Activated T-cell treated with anti-CD3 and anti-CD28 coated beads, Interleukin-2, amount 50 U/mL, for 24 hours (primary cell): ENCODE results near the gene MAP3K20.
"Not testable (repeated sequence)": the region's sequence is repeated elsewhere in the genome, so short reads cannot be mapped to it uniquely, and the experiment has no call there.

Experiments used
- DNase-seq: peaks from one replicate; pipeline ENCODE4 v3.0.0-alpha.2; 2020
- H3K27ac Mint-ChIP-seq: 2 replicates; pipeline ENCODE4 v1.8.0; 2020; ENCODE audit warnings: mild to moderate bottlenecking, mixed read lengths
- H3K27me3 Mint-ChIP-seq: 2 replicates; pipeline ENCODE4 v1.8.0; 2020; ENCODE audit warnings: mixed read lengths
- H3K36me3 Mint-ChIP-seq: 2 replicates; pipeline ENCODE4 v1.8.0; 2020; ENCODE audit warnings: low read depth, mixed read lengths
- H3K4me1 Mint-ChIP-seq: 2 replicates; pipeline ENCODE4 v1.8.0; 2020; ENCODE audit warnings: low read depth, mixed read lengths
- H3K4me3 Mint-ChIP-seq: 2 replicates; pipeline ENCODE4 v1.8.0; 2020; ENCODE audit warnings: mild to moderate bottlenecking, moderate library complexity, mixed read lengths
- H3K9me3 Mint-ChIP-seq: 2 replicates; pipeline ENCODE4 v1.8.0; 2020; ENCODE audit warnings: mixed read lengths

The MAP3K20 gene

DNA sequence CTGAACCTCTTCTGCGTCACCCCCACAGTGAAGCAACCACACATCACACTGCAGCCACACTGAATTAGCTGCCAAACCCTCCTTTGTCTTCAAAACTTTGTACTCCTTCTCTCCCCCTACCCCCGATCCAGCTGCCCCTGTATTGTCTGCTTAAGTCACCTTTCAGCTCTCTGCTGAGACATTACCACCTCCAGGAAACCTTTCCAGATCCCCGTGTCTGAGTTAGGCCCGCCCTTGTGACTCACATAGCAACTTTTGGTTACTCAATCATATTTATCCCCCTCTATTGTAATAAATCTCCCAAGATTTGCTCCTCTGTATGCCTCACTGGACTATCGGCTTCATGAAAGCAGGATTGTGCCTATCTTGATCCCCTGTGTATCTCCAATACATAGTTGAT is 196.2 kb downstream of the MAP3K20 start:
- DNase-seq = no peak
- no peak overlapping the region for H3K4me3 Mint-ChIP-seq
- no peaks in the 10 kb centered on the region for H3K9me3 Mint-ChIP-seq
- no peak overlapping the region for H3K27ac Mint-ChIP-seq
- H3K27me3 Mint-ChIP-seq = peaks cover 15% of the 10 kb centered on the region
- no peaks in the 10 kb centered on the region for H3K4me1 Mint-ChIP-seq
- H3K36me3 Mint-ChIP-seq = no peaks in the 10 kb centered on the region

GRCh38 chr2:173272849-173273248 is 197.2 kb downstream of the MAP3K20 start:
- peaks cover 19% of the 10 kb centered on the region for H3K27me3 Mint-ChIP-seq
- no peak for DNase-seq
- no peak overlapping the region for H3K27ac Mint-ChIP-seq
- no peaks in the 10 kb centered on the region for H3K4me1 Mint-ChIP-seq
- H3K4me3 Mint-ChIP-seq = no peak overlapping the region
- no peaks in the 10 kb centered on the region for H3K36me3 Mint-ChIP-seq
- no peaks in the 10 kb centered on the region for H3K9me3 Mint-ChIP-seq

DNA sequence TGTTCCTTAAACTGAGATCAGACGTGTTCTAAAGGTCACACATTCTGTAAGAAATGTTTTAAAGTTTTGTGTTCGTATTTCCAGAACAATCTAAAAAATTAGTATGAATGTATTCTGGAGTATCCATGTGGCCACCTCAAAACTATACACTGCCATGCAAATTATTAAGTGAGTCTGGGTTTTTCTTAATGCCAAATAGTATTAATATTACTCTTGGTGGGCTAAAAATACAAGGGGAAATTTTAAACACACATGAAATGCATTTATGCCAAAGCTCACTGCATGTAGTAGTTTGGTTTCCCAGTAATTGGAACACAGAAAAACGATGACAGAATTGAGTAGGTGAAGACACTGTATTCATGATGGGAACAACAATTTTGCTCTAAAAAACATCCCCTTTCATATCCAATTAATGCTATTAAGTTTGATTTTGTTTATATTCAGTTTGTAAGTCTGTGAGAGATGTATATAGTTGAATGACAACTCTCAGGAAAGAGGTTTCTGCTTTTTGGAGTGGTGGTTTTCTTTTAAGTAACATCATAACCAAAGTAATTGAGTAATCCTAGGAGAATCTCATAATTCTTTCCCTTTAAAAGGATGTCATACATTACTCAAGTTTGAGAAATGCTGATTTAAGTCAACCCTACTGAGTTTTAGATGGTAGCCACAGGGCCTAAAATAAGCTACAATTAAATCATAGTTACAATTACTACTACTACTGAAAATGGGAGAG is 203.3 kb downstream of the MAP3K20 start:
- Mint-ChIP-seq H3K4me3 (no peak overlapping the region), H3K27ac (peak overlapping the region; percentile 12), H3K27me3 (peaks cover 11% of the 10 kb centered on the region), H3K36me3 (no peaks in the 10 kb centered on the region), H3K9me3 (no peaks in the 10 kb centered on the region), H3K4me1 (peaks cover 16% of the 10 kb centered on the region)
- no peak for DNase-seq

DNA sequence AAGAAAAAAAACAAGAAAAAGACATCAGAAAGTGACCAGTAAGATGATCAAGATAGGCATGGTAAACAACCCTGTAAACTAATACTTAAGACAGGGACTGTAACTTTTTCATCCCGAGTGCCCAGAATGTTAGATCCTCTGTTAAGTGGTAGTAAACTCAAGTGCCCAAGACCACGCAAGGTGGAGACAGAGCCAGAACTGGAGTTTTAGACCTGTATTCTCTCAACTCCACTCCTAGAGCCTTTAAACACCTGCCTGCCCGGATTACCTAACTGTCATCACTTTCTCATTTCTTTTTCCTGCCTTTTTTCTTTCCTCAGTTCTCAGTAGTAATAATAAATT is 203.9 kb downstream of the MAP3K20 start:
- no peak for DNase-seq
- peaks cover 11% of the 10 kb centered on the region for H3K27me3 Mint-ChIP-seq
- no peaks in the 10 kb centered on the region for H3K9me3 Mint-ChIP-seq
- H3K27ac Mint-ChIP-seq = peak overlapping the region; percentile 12
- no peaks in the 10 kb centered on the region for H3K36me3 Mint-ChIP-seq
- no peak overlapping the region for H3K4me3 Mint-ChIP-seq
- H3K4me1 Mint-ChIP-seq = peaks cover 16% of the 10 kb centered on the region

DNA sequence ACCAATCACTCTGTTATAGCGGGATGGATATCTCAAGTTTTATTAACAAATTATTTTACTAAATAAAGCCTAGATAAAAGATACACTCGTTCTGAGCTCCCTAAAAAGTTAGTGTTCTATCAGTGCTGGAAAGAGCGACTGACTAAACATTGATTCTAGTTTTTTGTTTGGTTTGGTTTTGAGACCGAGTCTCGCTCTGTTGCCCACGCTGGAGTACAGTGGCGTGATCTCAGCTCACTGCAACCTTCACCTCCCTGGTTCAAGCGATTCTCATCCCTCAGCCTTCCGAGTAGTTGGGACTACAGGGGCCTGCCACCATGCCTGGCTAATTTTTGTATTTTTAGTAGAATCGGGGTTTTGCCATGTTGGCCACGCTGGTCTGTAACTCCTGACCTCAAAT is 205.2 kb downstream of the MAP3K20 start:
- no peak overlapping the region for H3K4me3 Mint-ChIP-seq
- no peaks in the 10 kb centered on the region for H3K36me3 Mint-ChIP-seq

GRCh38 chr2:173281898-173282297 is 206.3 kb downstream of the MAP3K20 start:
- H3K36me3 Mint-ChIP-seq, DNase-seq, H3K9me3 Mint-ChIP-seq, H3K4me3 Mint-ChIP-seq, H3K27ac Mint-ChIP-seq: not testable (repeated sequence)
- peaks cover 28% of the 10 kb centered on the region for H3K4me1 Mint-ChIP-seq
- peaks cover 11% of the 10 kb centered on the region for H3K27me3 Mint-ChIP-seq

More for the DNA sequence above, 205.2 kb downstream of the MAP3K20 start:
- Mint-ChIP-seq H3K4me1 (peaks cover 19% of the 10 kb centered on the region), H3K27me3 (peaks cover 11% of the 10 kb centered on the region), H3K27ac (no peak overlapping the region), H3K9me3 (no peaks in the 10 kb centered on the region)
- no peak for DNase-seq

GRCh38 chr2:173282795-173283545 is 207.3 kb downstream of the MAP3K20 start:
- Mint-ChIP-seq H3K27me3 (peaks cover 5% of the 10 kb centered on the region), H3K4me3 (no peak overlapping the region), H3K36me3 (no peaks in the 10 kb centered on the region), H3K27ac (no peak overlapping the region), H3K4me1 (peaks cover 29% of the 10 kb centered on the region), H3K9me3 (no peaks in the 10 kb centered on the region)
- DNase-seq = no peak

DNA sequence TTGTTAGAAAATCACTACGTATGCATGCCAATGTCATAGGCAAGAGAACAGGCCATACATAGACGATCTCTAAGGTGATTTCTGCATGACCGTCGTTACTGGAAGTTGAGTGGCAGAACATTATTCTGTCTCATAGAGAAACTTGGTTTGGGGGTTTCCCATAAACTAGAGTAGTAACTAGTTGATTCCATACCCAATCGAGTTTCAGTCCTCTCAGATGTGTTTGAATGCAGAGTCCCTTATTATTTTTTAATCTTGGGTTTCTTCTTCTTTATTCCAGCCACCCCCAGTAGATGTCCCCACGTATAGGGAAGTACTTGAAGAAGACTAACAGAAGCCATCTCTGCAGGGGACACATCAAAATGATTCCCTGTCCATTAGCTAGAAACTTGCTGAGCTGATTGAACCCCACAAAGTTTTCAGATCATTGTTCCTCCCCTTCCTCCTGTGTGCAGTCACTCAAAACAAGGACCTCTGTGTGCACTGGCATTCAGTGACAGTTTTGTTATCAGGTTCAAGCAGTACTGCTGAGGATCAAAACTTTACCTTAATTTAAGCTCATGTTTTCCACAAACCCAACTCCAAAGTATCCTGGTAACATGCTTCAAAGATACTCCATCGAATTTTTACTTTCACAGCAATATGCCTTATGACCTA is 210.6 kb downstream of the MAP3K20 start:
- Mint-ChIP-seq H3K36me3 (no peaks in the 10 kb centered on the region), H3K9me3 (no peaks in the 10 kb centered on the region), H3K27me3 (peaks cover 5% of the 10 kb centered on the region), H3K27ac (peak overlapping the region; percentile 81), H3K4me3 (no peak overlapping the region), H3K4me1 (peaks cover 23% of the 10 kb centered on the region)
- DNase-seq = no peak

DNA sequence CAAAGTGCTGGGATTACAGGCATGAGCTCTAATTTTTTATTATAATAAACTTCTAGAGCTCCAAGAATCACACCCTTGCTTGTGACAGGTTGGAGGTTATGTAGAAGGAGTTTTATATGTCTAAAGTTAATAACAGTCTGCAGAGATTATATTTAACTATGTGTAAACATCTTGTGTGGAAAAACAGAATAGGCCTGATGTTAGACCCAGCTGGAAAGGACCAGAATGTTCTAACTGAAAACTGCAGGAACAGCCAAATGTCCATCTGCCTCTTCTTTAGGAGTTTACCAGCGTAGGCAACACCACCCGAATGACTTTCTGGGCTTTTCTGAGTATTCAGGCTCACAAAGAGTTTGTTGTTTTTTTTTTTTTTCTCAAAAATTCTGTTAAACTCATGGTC is 211.9 kb downstream of the MAP3K20 start:
- H3K9me3 Mint-ChIP-seq = peaks cover 3% of the 10 kb centered on the region
- H3K27me3 Mint-ChIP-seq = peaks cover 9% of the 10 kb centered on the region
- no peaks in the 10 kb centered on the region for H3K36me3 Mint-ChIP-seq
- no peak overlapping the region for H3K4me3 Mint-ChIP-seq
- H3K27ac Mint-ChIP-seq = no peak overlapping the region
- no peak for DNase-seq
- H3K4me1 Mint-ChIP-seq = peaks cover 23% of the 10 kb centered on the region

DNA sequence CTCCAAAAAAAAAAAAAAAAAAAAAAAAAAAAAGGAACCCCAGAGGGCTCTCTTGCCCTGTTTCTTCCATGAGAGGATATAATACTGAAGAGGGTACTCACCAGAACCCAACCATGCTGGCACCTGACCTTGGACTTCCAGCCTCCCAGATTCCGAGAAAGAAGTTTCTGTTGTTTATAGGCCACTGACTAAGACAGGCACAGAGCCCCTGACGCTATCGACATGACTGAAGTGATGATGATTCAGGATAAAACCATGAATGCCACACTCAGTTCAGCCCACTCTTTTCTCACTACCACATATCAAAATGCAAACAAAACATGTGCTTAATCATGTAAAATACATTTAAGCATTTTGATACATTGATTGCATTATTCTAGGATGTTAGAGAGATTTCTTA is 212.9 kb downstream of the MAP3K20 start:
- Mint-ChIP-seq H3K4me1 (peaks cover 23% of the 10 kb centered on the region), H3K27me3 (peaks cover 11% of the 10 kb centered on the region), H3K36me3 (no peaks in the 10 kb centered on the region), H3K4me3 (no peak overlapping the region), H3K9me3 (peaks cover 3% of the 10 kb centered on the region), H3K27ac (peak overlapping the region; percentile 84)
- DNase-seq = no peak

GRCh38 chr2:173290046-173290445 is 214.4 kb downstream of the MAP3K20 start:
- DNase-seq = no peak
- peaks cover 11% of the 10 kb centered on the region for H3K27me3 Mint-ChIP-seq
- no peak overlapping the region for H3K27ac Mint-ChIP-seq
- no peak overlapping the region for H3K4me3 Mint-ChIP-seq
- no peaks in the 10 kb centered on the region for H3K36me3 Mint-ChIP-seq
- H3K4me1 Mint-ChIP-seq = peaks cover 23% of the 10 kb centered on the region
- peaks cover 3% of the 10 kb centered on the region for H3K9me3 Mint-ChIP-seq

DNA sequence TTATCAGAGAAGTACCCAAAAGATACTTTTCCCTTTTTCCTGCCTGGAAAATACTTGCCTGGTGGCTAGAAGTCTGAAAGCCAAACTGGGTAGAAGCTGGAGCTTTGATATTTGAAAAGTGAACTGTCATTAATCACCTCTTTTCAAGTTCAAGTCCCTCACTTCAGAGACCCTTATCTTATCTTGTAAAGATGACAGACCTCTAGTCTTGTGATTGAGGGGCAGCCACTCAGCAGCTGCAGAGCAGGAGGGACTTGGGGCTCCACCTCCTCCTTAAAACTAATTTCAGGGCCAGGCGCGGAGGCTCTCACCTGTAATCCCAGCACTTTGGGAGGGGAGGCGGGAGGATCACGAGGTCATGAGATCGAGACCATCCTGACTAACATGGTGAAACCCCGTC is 214.9 kb downstream of the MAP3K20 start:
- peaks cover 11% of the 10 kb centered on the region for H3K27me3 Mint-ChIP-seq

DNA sequence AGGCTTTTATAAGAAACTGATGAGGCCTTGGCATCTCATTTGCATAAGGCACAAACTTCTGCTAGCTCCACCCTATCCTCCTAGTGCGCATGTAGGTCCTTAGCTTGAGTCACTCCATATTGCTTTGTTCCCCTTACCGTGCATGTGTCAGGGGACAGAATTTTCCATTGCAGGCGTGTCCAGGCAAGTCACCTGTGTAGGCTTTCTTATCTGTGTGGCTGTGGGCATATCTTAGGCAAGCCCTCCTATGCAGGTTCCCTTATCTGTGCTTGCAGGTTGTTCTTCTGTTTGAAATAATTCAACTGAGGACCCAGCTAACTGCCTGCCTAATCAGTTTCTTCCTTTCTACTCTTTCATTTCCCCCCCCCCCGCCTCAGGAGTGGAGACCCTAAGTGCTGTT is 215.8 kb downstream of the MAP3K20 start:
- Mint-ChIP-seq H3K9me3 (peaks cover 3% of the 10 kb centered on the region), H3K36me3 (no peaks in the 10 kb centered on the region), H3K4me3 (no peak overlapping the region), H3K4me1 (peaks cover 17% of the 10 kb centered on the region), H3K27me3 (peaks cover 11% of the 10 kb centered on the region), H3K27ac (no peak overlapping the region)
- no peak for DNase-seq

More for the DNA sequence above, 214.9 kb downstream of the MAP3K20 start:
- no peak overlapping the region for H3K27ac Mint-ChIP-seq
- peaks cover 3% of the 10 kb centered on the region for H3K9me3 Mint-ChIP-seq
- peaks cover 23% of the 10 kb centered on the region for H3K4me1 Mint-ChIP-seq
- no peak for DNase-seq
- H3K4me3 Mint-ChIP-seq = no peak overlapping the region
- no peaks in the 10 kb centered on the region for H3K36me3 Mint-ChIP-seq

DNA sequence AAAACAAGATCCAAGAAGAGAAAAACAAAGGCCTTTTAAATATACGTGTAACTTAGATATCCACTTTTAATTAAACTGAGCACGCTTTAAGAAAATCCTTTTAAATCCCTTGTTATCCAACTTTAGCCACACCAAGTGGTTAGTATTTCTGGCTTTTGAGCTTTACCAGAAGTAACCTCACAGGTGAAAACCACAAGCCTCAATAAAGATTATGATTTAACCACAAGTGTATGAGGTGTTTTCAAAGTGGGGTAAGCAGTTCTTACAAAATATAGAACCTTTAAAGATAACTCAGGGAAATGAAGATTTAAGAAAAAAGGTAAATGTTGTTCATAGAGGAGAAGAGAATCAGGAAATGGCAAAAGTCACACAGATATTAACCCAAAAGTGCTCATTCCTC is 220.6 kb downstream of the MAP3K20 start:
- H3K27ac Mint-ChIP-seq = no peak overlapping the region
- H3K4me1 Mint-ChIP-seq = peaks cover 3% of the 10 kb centered on the region
- no peaks in the 10 kb centered on the region for H3K36me3 Mint-ChIP-seq
- H3K9me3 Mint-ChIP-seq = peaks cover 23% of the 10 kb centered on the region
- DNase-seq = no peak
- peaks cover 6% of the 10 kb centered on the region for H3K27me3 Mint-ChIP-seq
- no peak overlapping the region for H3K4me3 Mint-ChIP-seq

- Mint-ChIP-seq H3K27me3 (no peaks in the 10 kb centered on the region), H3K4me1 (peaks cover 3% of the 10 kb centered on the region), H3K36me3 (no peaks in the 10 kb centered on the region), H3K9me3 (peaks cover 24% of the 10 kb centered on the region), H3K27ac (no peak overlapping the region), H3K4me3 (no peak overlapping the region)
- DNase-seq = no peak
Observed at GRCh38 chr2:173298536-173299097, 223.0 kb downstream of the MAP3K20 start.
